ENCODE data around the gene ANGPTL4. TPM values are rescaled to one million over a fixed set of nuclear protein-coding genes. Genes with fewer than 3 reads are reported as not detected.
A peak's percentile ranks its signal among the peaks of the same experiment; 100 is the strongest.
"Not testable (repeated sequence)": the region's sequence is repeated elsewhere in the genome, so short reads cannot be mapped to it uniquely, and the experiment has no call there.

Gene ANGPTL4
- total RNA-seq, 4 donors from 2014 or later: 15.3 to 56.4 (median 19.1) TPM

GRCh38 chr19:8404391-8405151 is 40.6 kb downstream of the ANGPTL4 start:
- TF ChIP-seq POLR2AphosphoS5 (IDR thresholded peaks at IDR 0.05): no peak
- no peak for TF ChIP-seq POLR2A (IDR thresholded peaks at IDR 0.05)
- TF ChIP-seq EP300 (IDR thresholded peaks at IDR 0.05): no peak
- TF ChIP-seq CTCF (IDR thresholded peaks at IDR 0.05): no peak
- Histone ChIP-seq H3K4me3 (no peak overlapping the region), H3K36me3 (peaks cover 53% of the 10 kb centered on the region), H3K4me1 (peaks cover 5% of the 10 kb centered on the region), H3K27me3 (no peaks in the 10 kb centered on the region), H3K27ac (no peak overlapping the region), H3K9me3 (no peaks in the 10 kb centered on the region)
- DNase-seq (ENCODE audit: low spot score in 2 of 2): no peak
- WGBS: 83% methylated on average over 18 of the region's 18 CpGs

GRCh38 chr19:8410718-8411117 is 46.8 kb downstream of the ANGPTL4 start:
- H3K4me1 ChIP-seq: peaks cover 20% of the 10 kb centered on the region
- not testable (repeated sequence) for H3K4me3 ChIP-seq; H3K36me3 ChIP-seq; H3K27ac ChIP-seq; H3K9me3 ChIP-seq; H3K27me3 ChIP-seq; DNase-seq (ENCODE audit: low spot score in 2 of 2)
- WGBS: 80% methylated on average over 13 of the region's 13 CpGs

GRCh38 chr19:8412783-8413628 is 49.1 kb downstream of the ANGPTL4 start, which contains the start of gene MARCHF2:
MARCHF2 (plus strand) TSS chr19:8413305; CDS start chr19:8421841, 8,536 bp downstream.
- Histone ChIP-seq H3K27ac (peak within 1 kb of the TSS; percentile 67), H3K36me3 (no peaks in the 10 kb centered on the region), H3K9me3 (no peaks in the 10 kb centered on the region), H3K27me3 (no peaks in the 10 kb centered on the region), H3K4me3 (peak within 1 kb of the TSS; percentile 81), H3K4me1 (peaks cover 33% of the 10 kb centered on the region)
- WGBS: 8% methylated on average over 45 of the region's 89 CpGs
- DNase-seq (ENCODE audit: low spot score in 2 of 2): peak; percentile 97 to 98
- TF ChIP-seq EP300 (IDR thresholded peaks at IDR 0.05) (no peak), CTCF (IDR thresholded peaks at IDR 0.05) (peak; percentile 45 to 84), POLR2A (IDR thresholded peaks at IDR 0.05) (peak in 1 of 2 donors; percentile 66)

- peak overlapping the region; percentile 81 for H3K4me3 ChIP-seq
- peak overlapping the region; percentile 67 for H3K27ac ChIP-seq
- H3K9me3 ChIP-seq: no peaks in the 10 kb centered on the region
- H3K27me3 ChIP-seq: no peaks in the 10 kb centered on the region
- DNase-seq (ENCODE audit: low spot score in 2 of 2): no peak
- TF ChIP-seq CTCF (IDR thresholded peaks at IDR 0.05) (no peak), EP300 (IDR thresholded peaks at IDR 0.05) (no peak), POLR2A (IDR thresholded peaks at IDR 0.05) (no peak), POLR2AphosphoS5 (IDR thresholded peaks at IDR 0.05) (no peak)
- H3K4me1 ChIP-seq: peaks cover 33% of the 10 kb centered on the region
- 21% methylated on average over 3 of the region's 3 CpGs for WGBS
- H3K36me3 ChIP-seq: no peaks in the 10 kb centered on the region
These were observed 49.7 kb downstream of the ANGPTL4 start for GRCh38 chr19:8413629-8413995.

- Histone ChIP-seq H3K36me3 (peaks cover 4% of the 10 kb centered on the region), H3K4me3 (no peak overlapping the region), H3K4me1 (peaks cover 33% of the 10 kb centered on the region), H3K27ac (no peak overlapping the region), H3K27me3 (no peaks in the 10 kb centered on the region), H3K9me3 (no peaks in the 10 kb centered on the region)
- WGBS: 88% methylated on average over 4 of the region's 4 CpGs
- DNase-seq (ENCODE audit: low spot score in 2 of 2): no peak
- TF ChIP-seq POLR2A (IDR thresholded peaks at IDR 0.05) (no peak), CTCF (IDR thresholded peaks at IDR 0.05) (no peak), POLR2AphosphoS5 (IDR thresholded peaks at IDR 0.05) (no peak), EP300 (IDR thresholded peaks at IDR 0.05) (no peak)
These were observed 52.8 kb downstream of the ANGPTL4 start for GRCh38 chr19:8416796-8417195.
